Measurements from ENCODE around the gene KIRREL3.

KIRREL3 gene

GRCh38 chr11:126700768-126701519 is 299.6 kb downstream of the KIRREL3 start:
- no peak for DNase-seq

- DNase-seq = no peak
These were observed 302.0 kb downstream of the KIRREL3 start for GRCh38 chr11:126698576-126698975.

- no peak for DNase-seq
These were observed 302.6 kb downstream of the KIRREL3 start for GRCh38 chr11:126697936-126698335.

- no peak for DNase-seq
These were observed 303.6 kb downstream of the KIRREL3 start for GRCh38 chr11:126696982-126697381.

- no peak for DNase-seq
These were observed 305.3 kb downstream of the KIRREL3 start for GRCh38 chr11:126695293-126695692.

- no peak for DNase-seq
These were observed 306.4 kb downstream of the KIRREL3 start for GRCh38 chr11:126694065-126694625.

GRCh38 chr11:126687477-126687876 is 313.1 kb downstream of the KIRREL3 start:
- no peak for DNase-seq

GRCh38 chr11:126686938-126687337 is 313.6 kb downstream of the KIRREL3 start:
- DNase-seq = no peak

GRCh38 chr11:126683766-126684728 is 316.5 kb downstream of the KIRREL3 start:
- no peak for DNase-seq

- DNase-seq = no peak
These were observed 318.0 kb downstream of the KIRREL3 start for GRCh38 chr11:126682590-126682989.

GRCh38 chr11:126680700-126681099 is 319.9 kb downstream of the KIRREL3 start:
- DNase-seq = no peak

GRCh38 chr11:126680131-126680530 is 320.4 kb downstream of the KIRREL3 start:
- DNase-seq = no peak

GRCh38 chr11:126679033-126679432 is 321.5 kb downstream of the KIRREL3 start:
- no peak for DNase-seq

- DNase-seq = no peak
These were observed 324.0 kb downstream of the KIRREL3 start for GRCh38 chr11:126676536-126676935.

- no peak for DNase-seq
These were observed 327.3 kb downstream of the KIRREL3 start for GRCh38 chr11:126673319-126673718.

GRCh38 chr11:126669416-126669815 is 331.2 kb downstream of the KIRREL3 start:
- DNase-seq = no peak

- no peak for DNase-seq
These were observed 335.9 kb downstream of the KIRREL3 start for GRCh38 chr11:126664643-126665042.

GRCh38 chr11:126663749-126664592 is 336.6 kb downstream of the KIRREL3 start:
- no peak for DNase-seq

- no peak for DNase-seq
These were observed 338.4 kb downstream of the KIRREL3 start for GRCh38 chr11:126662035-126662790.

GRCh38 chr11:126660761-126661425 is 339.7 kb downstream of the KIRREL3 start:
- DNase-seq = no peak

GRCh38 chr11:126660321-126660720 is 340.2 kb downstream of the KIRREL3 start:
- DNase-seq = no peak
